Activated CD8-positive, alpha-beta T cell treated with anti-CD3 and anti-CD28 coated beads for 36 hours (primary cell): Measurements from ENCODE around the gene NCAPG2. TPM values are rescaled to one million over a fixed set of nuclear protein-coding genes. Genes with fewer than 3 reads are reported as not detected.

Source experiments
- ATAC-seq: fragments of 200-7000 bp; cut with Tn5 transposase; one replicate; pipeline ENCODE4 v1.10.0; 2021; ENCODE audit warnings: mild to moderate bottlenecking, moderate library complexity
- CTCF ChIA-PET: fragments of 350-600 bp; sonication (Branson Sonifier 250); formaldehyde crosslinking; loops from one replicate; lab custom pipeline; 2021; ENCODE audit warnings: antibody characterized with exemption; lab: Charles Lee
- POLR2A ChIA-PET: fragments of 350-600 bp; sonication (Branson Sonifier 250); formaldehyde crosslinking; loops from one replicate; lab custom pipeline; 2021; ENCODE audit warnings: antibody characterized with exemption; lab: Charles Lee
- DNase-seq: peaks from one replicate; pipeline ENCODE4 v3.0.0-alpha.2; 2020
- H3K27ac Mint-ChIP-seq: one replicate; pipeline ENCODE4 v1.8.0; 2021; ENCODE audit warnings: mild to moderate bottlenecking, mixed read lengths
- H3K27me3 Mint-ChIP-seq: one replicate; pipeline ENCODE4 v1.8.0; 2021; ENCODE audit warnings: mixed read lengths
- H3K36me3 Mint-ChIP-seq: one replicate; pipeline ENCODE4 v1.8.0; 2021; ENCODE audit warnings: low read depth, mixed read lengths
- H3K4me1 Mint-ChIP-seq: one replicate; pipeline ENCODE4 v1.8.0; 2021; ENCODE audit warnings: low read depth, mixed read lengths
- H3K4me3 Mint-ChIP-seq: one replicate; pipeline ENCODE4 v1.8.0; 2021; ENCODE audit warnings: mild to moderate bottlenecking, moderate library complexity, mixed read lengths
- H3K9me3 Mint-ChIP-seq: one replicate; pipeline ENCODE4 v1.8.0; 2021; ENCODE audit warnings: mixed read lengths
- intact Hi-C: fragments of 100-400 bp; cut with micrococcal nuclease; formaldehyde crosslinking; loops from one replicate; pipeline ENCODE4 v1.10.0; 2022
- total RNA-seq, 2 experiments: library from RNA; stranded (reverse); gene quantifications; one replicate each; pipeline ENCODE4 v1.2.3, GENCODE V29; 2021
- TF ChIP-seq, protein P1 (sequence below): fragments of 200-600 bp; IDR thresholded peaks from one replicate; pipeline ENCODE4 v1.8.0; 2022; ENCODE audit warnings: antibody characterized with exemption, mild to moderate bottlenecking

The NCAPG2 gene
- total RNA-seq, 2 experiments from 2014 or later: 108 to 113 TPM

- H3K9me3 Mint-ChIP-seq: no peaks in the 10 kb centered on the region
- intact Hi-C loops: no loop called here
- no peak for ATAC-seq
- H3K27me3 Mint-ChIP-seq: no peaks in the 10 kb centered on the region
- POLR2A ChIA-PET: no interaction called here
- DNase-seq: no peak
- H3K36me3 Mint-ChIP-seq: no peaks in the 10 kb centered on the region
- no peaks in the 10 kb centered on the region for H3K4me1 Mint-ChIP-seq
- no peak overlapping the region for H3K4me3 Mint-ChIP-seq
- CTCF ChIA-PET: no interaction called here
- no peak overlapping the region for H3K27ac Mint-ChIP-seq
- TF ChIP-seq, protein P1, sequence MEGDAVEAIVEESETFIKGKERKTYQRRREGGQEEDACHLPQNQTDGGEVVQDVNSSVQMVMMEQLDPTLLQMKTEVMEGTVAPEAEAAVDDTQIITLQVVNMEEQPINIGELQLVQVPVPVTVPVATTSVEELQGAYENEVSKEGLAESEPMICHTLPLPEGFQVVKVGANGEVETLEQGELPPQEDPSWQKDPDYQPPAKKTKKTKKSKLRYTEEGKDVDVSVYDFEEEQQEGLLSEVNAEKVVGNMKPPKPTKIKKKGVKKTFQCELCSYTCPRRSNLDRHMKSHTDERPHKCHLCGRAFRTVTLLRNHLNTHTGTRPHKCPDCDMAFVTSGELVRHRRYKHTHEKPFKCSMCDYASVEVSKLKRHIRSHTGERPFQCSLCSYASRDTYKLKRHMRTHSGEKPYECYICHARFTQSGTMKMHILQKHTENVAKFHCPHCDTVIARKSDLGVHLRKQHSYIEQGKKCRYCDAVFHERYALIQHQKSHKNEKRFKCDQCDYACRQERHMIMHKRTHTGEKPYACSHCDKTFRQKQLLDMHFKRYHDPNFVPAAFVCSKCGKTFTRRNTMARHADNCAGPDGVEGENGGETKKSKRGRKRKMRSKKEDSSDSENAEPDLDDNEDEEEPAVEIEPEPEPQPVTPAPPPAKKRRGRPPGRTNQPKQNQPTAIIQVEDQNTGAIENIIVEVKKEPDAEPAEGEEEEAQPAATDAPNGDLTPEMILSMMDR: no peak
These were observed 18.7 kb upstream of the NCAPG2 start for GRCh38 chr7:158723266-158723665.

GRCh38 chr7:158722574-158723237, 18.1 kb upstream of the NCAPG2 start:
- ChIA-PET CTCF (no interaction called here), POLR2A (no interaction called here)
- TF ChIP-seq, protein P1: no peak
- intact Hi-C loops: no loop called here
- Mint-ChIP-seq H3K4me1 (no peaks in the 10 kb centered on the region), H3K36me3 (no peaks in the 10 kb centered on the region), H3K27me3 (peaks cover 2% of the 10 kb centered on the region), H3K4me3 (no peak overlapping the region), H3K27ac (no peak overlapping the region), H3K9me3 (no peaks in the 10 kb centered on the region)
- no peak for DNase-seq
- no peak for ATAC-seq

GRCh38 chr7:158720112-158720511, 15.5 kb upstream of the NCAPG2 start:
- CTCF ChIA-PET: interaction anchor here (1.3 kb wide), 1 partner anchor 14 kb away, joined by 4 read pairs; no protein-coding TSS in a partner anchor
- Mint-ChIP-seq H3K36me3 (no peaks in the 10 kb centered on the region), H3K27ac (no peak overlapping the region), H3K27me3 (peaks cover 2% of the 10 kb centered on the region), H3K4me1 (no peaks in the 10 kb centered on the region), H3K4me3 (no peak overlapping the region), H3K9me3 (no peaks in the 10 kb centered on the region)
- intact Hi-C loops: no loop called here
- TF ChIP-seq, protein P1: no peak
- no peak for ATAC-seq
- no peak for DNase-seq
- POLR2A ChIA-PET: interaction anchor here (0.6 kb wide), 1 partner anchor 135 kb away, joined by 3 read pairs; no protein-coding TSS in a partner anchor

GRCh38 chr7:158716802-158717201, 12.2 kb upstream of the NCAPG2 start:
- TF ChIP-seq, protein P1: no peak
- no peaks in the 10 kb centered on the region for H3K36me3 Mint-ChIP-seq
- no peak overlapping the region for H3K4me3 Mint-ChIP-seq
- H3K4me1 Mint-ChIP-seq: peaks cover 5% of the 10 kb centered on the region
- POLR2A ChIA-PET: no interaction called here
- no peaks in the 10 kb centered on the region for H3K9me3 Mint-ChIP-seq
- no peak for ATAC-seq
- no peak overlapping the region for H3K27ac Mint-ChIP-seq
- DNase-seq: no peak
- H3K27me3 Mint-ChIP-seq: peaks cover 5% of the 10 kb centered on the region
- CTCF ChIA-PET: no interaction called here
- intact Hi-C loops: no loop called here

- H3K4me3 Mint-ChIP-seq: no peak overlapping the region
- peak; percentile 39 for DNase-seq
- H3K9me3 Mint-ChIP-seq: peaks cover 6% of the 10 kb centered on the region
- peaks cover 3% of the 10 kb centered on the region for H3K27me3 Mint-ChIP-seq
- peaks cover 17% of the 10 kb centered on the region for H3K4me1 Mint-ChIP-seq
- TF ChIP-seq, protein P1: no peak
- H3K27ac Mint-ChIP-seq: no peak overlapping the region
- H3K36me3 Mint-ChIP-seq: no peaks in the 10 kb centered on the region
- CTCF ChIA-PET: no interaction called here
- peak; percentile 57 for ATAC-seq
- intact Hi-C loops: no loop called here
- POLR2A ChIA-PET: interaction anchor here (1.4 to 1.5 kb wide), 2 partner anchors 11 to 77 kb away, joined by 3 to 4 read pairs; no protein-coding TSS in a partner anchor
These were observed 6.1 kb upstream of the NCAPG2 start for GRCh38 chr7:158710651-158711102.
